ENCODE results near the gene TMEM212. TPM values are rescaled to one million over a fixed set of nuclear protein-coding genes. Genes with fewer than 3 reads are reported as not detected.
A peak's percentile ranks its signal among the peaks of the same experiment; 100 is the strongest.

TMEM212 gene
- not detected for polyA plus RNA-seq (2013, experiment 1 of 2)
- polyA plus RNA-seq (2013, experiment 2 of 2) = not detected

DNA sequence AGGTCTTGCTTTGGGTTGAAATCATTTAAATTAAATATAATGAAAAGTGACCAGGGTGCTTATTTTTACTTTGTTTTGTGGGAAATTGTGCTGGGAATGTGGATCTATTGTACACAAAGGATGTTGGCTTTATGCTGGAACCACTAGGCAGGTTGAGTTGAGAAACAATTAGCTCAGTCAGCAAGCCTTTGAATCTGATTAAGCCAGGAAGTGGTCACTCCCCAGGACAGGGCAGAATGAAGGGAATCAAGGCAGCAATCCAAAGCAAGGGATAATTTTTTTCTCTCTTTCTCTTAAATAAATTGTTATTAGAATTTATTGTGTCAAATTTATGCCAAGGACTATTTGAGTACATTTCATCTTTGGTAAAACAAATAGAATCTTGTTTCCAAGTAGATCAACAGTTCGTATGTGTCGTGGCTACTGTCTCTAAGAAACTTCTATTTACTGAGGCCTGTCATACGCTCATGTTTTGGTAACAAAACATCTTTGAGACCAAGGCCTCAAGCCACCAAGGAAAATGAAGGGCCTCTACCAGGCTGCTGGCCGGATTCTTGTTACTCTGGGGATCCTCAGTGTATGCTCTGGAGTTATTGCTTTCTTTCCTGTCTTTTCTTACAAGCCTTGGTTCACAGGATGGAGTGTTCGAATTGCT lies at the start of gene TMEM212:
TSS of gene TMEM212 (plus strand) at position 486 of the 655 bp plus-strand sequence. CDS start at position 521, 35 bp downstream.
- Histone ChIP-seq H3K4me3 (ENCODE audit: low read length) (no peak within 1 kb of the TSS), H3K4me1 (ENCODE audit: control insufficient read depth, low read depth, low read length) (no peaks in the 10 kb centered on the region), H3K4me2 (ENCODE audit: low read length) (no peak within 1 kb of the TSS), H3K9ac (ENCODE audit: low read length) (no peak within 1 kb of the TSS), H2BK5ac (ENCODE audit: low read length) (no peak within 1 kb of the TSS), H2BK15ac (replicated peaks; ENCODE audit: low read depth) (peak within 1 kb of the TSS; percentile 36), H3K4ac (ENCODE audit: low read depth, low read length) (no peak within 1 kb of the TSS), H3K27ac (ENCODE audit: low read depth, low read length) (no peak within 1 kb of the TSS), H3K27me3 (ENCODE audit: insufficient read depth, low read length, poor library complexity) (no peaks in the 10 kb centered on the region), H2AK5ac (ENCODE audit: low read length) (no peak within 1 kb of the TSS), H3K18ac (ENCODE audit: low read length) (peak within 1 kb of the TSS; percentile 80), H3K79me1 (ENCODE audit: low read length) (no peaks in the 10 kb centered on the region), H2BK120ac (ENCODE audit: low read depth, low read length) (no peak within 1 kb of the TSS), H3K23ac (ENCODE audit: low read length) (no peak within 1 kb of the TSS), H3K79me2 (ENCODE audit: control insufficient read depth, insufficient read depth, low read length) (no peaks in the 10 kb centered on the region), H4K5ac (ENCODE audit: low read length) (no peak within 1 kb of the TSS), H4K8ac (ENCODE audit: low read depth, low read length) (no peak within 1 kb of the TSS), H3K56ac (ENCODE audit: low read length) (no peak within 1 kb of the TSS), H3K36me3 (ENCODE audit: control insufficient read depth, insufficient read depth, low read length) (no peaks in the 10 kb centered on the region)
- WGBS (ENCODE audit: extremely low coverage, insufficient coverage, low lambda C conversion rate) = no CpG with 5 or more reads among the region's 5 CpGs
- DNase-seq = peak; percentile 53

- no peak overlapping the region for H2BK5ac ChIP-seq (ENCODE audit: low read length)
- no peaks in the 10 kb centered on the region for H3K79me2 ChIP-seq (ENCODE audit: control insufficient read depth, insufficient read depth, low read length)
- H2BK15ac ChIP-seq (replicated peaks; ENCODE audit: low read depth) = no peak overlapping the region
- peaks cover 4% of the 10 kb centered on the region for H3K4me1 ChIP-seq (ENCODE audit: control insufficient read depth, low read depth, low read length)
- no peak overlapping the region for H3K4me2 ChIP-seq (ENCODE audit: low read length)
- no peak overlapping the region for H3K23ac ChIP-seq (ENCODE audit: low read length)
- no peak overlapping the region for H3K9ac ChIP-seq (ENCODE audit: low read length)
- H3K18ac ChIP-seq (ENCODE audit: low read length) = no peak overlapping the region
- H3K27ac ChIP-seq (ENCODE audit: low read depth, low read length) = no peak overlapping the region
- no peaks in the 10 kb centered on the region for H3K36me3 ChIP-seq (ENCODE audit: control insufficient read depth, insufficient read depth, low read length)
- no peak overlapping the region for H3K56ac ChIP-seq (ENCODE audit: low read length)
- no peak overlapping the region for H3K4me3 ChIP-seq (ENCODE audit: low read length)
- H3K4ac ChIP-seq (ENCODE audit: low read depth, low read length) = no peak overlapping the region
- no CpG with 5 or more reads among the region's 4 CpGs for WGBS (ENCODE audit: extremely low coverage, insufficient coverage, low lambda C conversion rate)
- H2BK120ac ChIP-seq (ENCODE audit: low read depth, low read length) = no peak overlapping the region
- DNase-seq = no peak
- no peaks in the 10 kb centered on the region for H3K79me1 ChIP-seq (ENCODE audit: low read length)
- no peak overlapping the region for H4K8ac ChIP-seq (ENCODE audit: low read depth, low read length)
- H2AK5ac ChIP-seq (ENCODE audit: low read length) = no peak overlapping the region
- no peak overlapping the region for H4K5ac ChIP-seq (ENCODE audit: low read length)
- no peaks in the 10 kb centered on the region for H3K27me3 ChIP-seq (ENCODE audit: insufficient read depth, low read length, poor library complexity)
These were observed 46.4 kb upstream of the TMEM212 start for GRCh38 chr3:171796625-171797264.

GRCh38 chr3:171797265-171797679 lies 45.9 kb upstream of the TMEM212 start:
- no peak overlapping the region for H4K5ac ChIP-seq (ENCODE audit: low read length)

DNA sequence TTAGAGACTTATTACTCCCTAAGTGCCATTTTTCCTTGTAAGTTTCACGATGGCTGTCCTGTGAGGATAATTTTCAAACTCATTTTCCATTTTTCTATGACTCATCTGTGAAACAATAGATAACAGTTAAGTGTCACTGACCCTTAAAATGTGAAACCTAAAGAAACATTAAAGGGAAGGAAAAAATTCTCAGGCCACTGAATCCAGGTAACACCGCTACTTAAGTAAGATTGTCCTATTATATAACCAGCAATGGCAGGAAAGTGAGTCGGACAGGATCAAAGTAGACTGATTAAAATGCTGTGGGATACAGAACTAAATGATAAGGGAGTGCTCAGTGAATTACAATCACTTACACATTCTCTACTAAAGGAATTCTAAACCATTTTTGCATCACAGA lies 45.3 kb upstream of the TMEM212 start:
- WGBS (ENCODE audit: extremely low coverage, insufficient coverage, low lambda C conversion rate) = no CpG with 5 or more reads among the region's 3 CpGs
- DNase-seq = no peak
- no peaks in the 10 kb centered on the region for H3K27me3 ChIP-seq (ENCODE audit: insufficient read depth, low read length, poor library complexity)
- H3K4me2 ChIP-seq (ENCODE audit: low read length) = no peak overlapping the region
- no peak overlapping the region for H3K27ac ChIP-seq (ENCODE audit: low read depth, low read length)
- H2AK5ac ChIP-seq (ENCODE audit: low read length) = no peak overlapping the region
- H3K4me1 ChIP-seq (ENCODE audit: control insufficient read depth, low read depth, low read length) = peaks cover 4% of the 10 kb centered on the region
- no peaks in the 10 kb centered on the region for H3K79me2 ChIP-seq (ENCODE audit: control insufficient read depth, insufficient read depth, low read length)
- no peak overlapping the region for H3K56ac ChIP-seq (ENCODE audit: low read length)
- no peak overlapping the region for H4K8ac ChIP-seq (ENCODE audit: low read depth, low read length)
- H2BK5ac ChIP-seq (ENCODE audit: low read length) = no peak overlapping the region
- H2BK15ac ChIP-seq (replicated peaks; ENCODE audit: low read depth) = no peak overlapping the region
- no peak overlapping the region for H3K18ac ChIP-seq (ENCODE audit: low read length)
- H3K4ac ChIP-seq (ENCODE audit: low read depth, low read length) = no peak overlapping the region
- no peak overlapping the region for H3K9ac ChIP-seq (ENCODE audit: low read length)
- H4K5ac ChIP-seq (ENCODE audit: low read length) = no peak overlapping the region
- no peak overlapping the region for H3K23ac ChIP-seq (ENCODE audit: low read length)
- no peaks in the 10 kb centered on the region for H3K79me1 ChIP-seq (ENCODE audit: low read length)
- no peaks in the 10 kb centered on the region for H3K36me3 ChIP-seq (ENCODE audit: control insufficient read depth, insufficient read depth, low read length)
- H3K4me3 ChIP-seq (ENCODE audit: low read length) = no peak overlapping the region
- no peak overlapping the region for H2BK120ac ChIP-seq (ENCODE audit: low read depth, low read length)

More at GRCh38 chr3:171797265-171797679, 45.9 kb upstream of the TMEM212 start:
- no CpG with 5 or more reads among the region's 1 CpG for WGBS (ENCODE audit: extremely low coverage, insufficient coverage, low lambda C conversion rate)
- Histone ChIP-seq H3K79me1 (ENCODE audit: low read length) (no peaks in the 10 kb centered on the region), H3K27me3 (ENCODE audit: insufficient read depth, low read length, poor library complexity) (no peaks in the 10 kb centered on the region), H3K79me2 (ENCODE audit: control insufficient read depth, insufficient read depth, low read length) (no peaks in the 10 kb centered on the region), H3K18ac (ENCODE audit: low read length) (no peak overlapping the region), H3K27ac (ENCODE audit: low read depth, low read length) (no peak overlapping the region), H2BK15ac (replicated peaks; ENCODE audit: low read depth) (no peak overlapping the region), H3K9ac (ENCODE audit: low read length) (no peak overlapping the region), H3K4me2 (ENCODE audit: low read length) (no peak overlapping the region), H3K4ac (ENCODE audit: low read depth, low read length) (no peak overlapping the region), H2BK5ac (ENCODE audit: low read length) (no peak overlapping the region), H2AK5ac (ENCODE audit: low read length) (no peak overlapping the region), H3K56ac (ENCODE audit: low read length) (no peak overlapping the region), H3K4me3 (ENCODE audit: low read length) (no peak overlapping the region), H3K36me3 (ENCODE audit: control insufficient read depth, insufficient read depth, low read length) (no peaks in the 10 kb centered on the region), H3K23ac (ENCODE audit: low read length) (no peak overlapping the region), H4K8ac (ENCODE audit: low read depth, low read length) (no peak overlapping the region), H3K4me1 (ENCODE audit: control insufficient read depth, low read depth, low read length) (peaks cover 4% of the 10 kb centered on the region), H2BK120ac (ENCODE audit: low read depth, low read length) (no peak overlapping the region)
- DNase-seq = no peak

DNA sequence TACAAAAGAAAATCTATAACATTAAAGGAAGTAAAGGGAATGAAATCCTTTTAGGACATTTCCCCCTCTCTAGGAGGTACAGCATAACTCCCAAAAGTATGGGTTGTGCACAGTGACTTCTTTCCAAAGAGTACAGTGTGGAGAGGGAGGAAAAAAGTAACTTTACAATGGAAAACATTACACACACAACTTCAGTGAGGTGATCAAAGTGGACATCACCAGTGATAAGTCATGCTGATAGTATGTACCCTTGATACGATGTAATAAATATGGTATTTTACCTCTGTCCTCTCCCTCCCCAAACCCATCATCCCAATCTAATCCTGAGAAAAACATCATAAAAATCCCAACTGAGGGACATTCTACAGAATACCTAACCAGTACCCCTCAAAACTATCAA lies 43.6 kb upstream of the TMEM212 start:
- Histone ChIP-seq H3K36me3 (ENCODE audit: control insufficient read depth, insufficient read depth, low read length) (no peaks in the 10 kb centered on the region), H3K23ac (ENCODE audit: low read length) (no peak overlapping the region), H3K4me2 (ENCODE audit: low read length) (no peak overlapping the region), H3K56ac (ENCODE audit: low read length) (no peak overlapping the region), H3K4me1 (ENCODE audit: control insufficient read depth, low read depth, low read length) (peaks cover 4% of the 10 kb centered on the region), H3K79me1 (ENCODE audit: low read length) (no peaks in the 10 kb centered on the region), H3K4me3 (ENCODE audit: low read length) (no peak overlapping the region), H3K9ac (ENCODE audit: low read length) (no peak overlapping the region), H3K79me2 (ENCODE audit: control insufficient read depth, insufficient read depth, low read length) (no peaks in the 10 kb centered on the region), H2BK5ac (ENCODE audit: low read length) (no peak overlapping the region), H3K27ac (ENCODE audit: low read depth, low read length) (no peak overlapping the region), H2BK15ac (replicated peaks; ENCODE audit: low read depth) (no peak overlapping the region), H4K5ac (ENCODE audit: low read length) (no peak overlapping the region), H4K8ac (ENCODE audit: low read depth, low read length) (no peak overlapping the region), H3K4ac (ENCODE audit: low read depth, low read length) (no peak overlapping the region), H3K18ac (ENCODE audit: low read length) (no peak overlapping the region), H3K27me3 (ENCODE audit: insufficient read depth, low read length, poor library complexity) (no peaks in the 10 kb centered on the region), H2BK120ac (ENCODE audit: low read depth, low read length) (no peak overlapping the region), H2AK5ac (ENCODE audit: low read length) (no peak overlapping the region)
- WGBS (ENCODE audit: extremely low coverage, insufficient coverage, low lambda C conversion rate) = no CpG with 5 or more reads among the region's 1 CpG
- DNase-seq = no peak

Data from mesendoderm (in vitro differentiated cells).